ENCODE measurements around the gene FCHSD2. TPM values are rescaled to one million over a fixed set of nuclear protein-coding genes. Genes with fewer than 3 reads are reported as not detected.

FCHSD2 gene
- total and polyA plus RNA-seq, 4 donors = 7.6 to 18.7 (median 9.9) TPM

- 88% methylated on average over 4 of the region's 4 CpGs for WGBS
- H3K27me3 ChIP-seq (ENCODE audit: control insufficient read depth in 4 of 4, insufficient read depth in 4 of 4, low read length in 3 of 4) = no peaks in the 10 kb centered on the region
- H3K9ac ChIP-seq (ENCODE audit: low read depth in 1 of 2, low read length in 2 of 2) = no peak overlapping the region
- no peaks in the 10 kb centered on the region for H3K9me3 ChIP-seq (ENCODE audit: control insufficient read depth in 4 of 4, low read length in 3 of 4)
- H3K27ac ChIP-seq (ENCODE audit: low read depth in 1 of 2, low read length in 2 of 2) = no peak overlapping the region
- no peaks in the 10 kb centered on the region for H3K36me3 ChIP-seq (ENCODE audit: control insufficient read depth in 4 of 4, insufficient read depth in 3 of 4, low read depth in 1 of 4, low read length in 3 of 4)
- no peak for DNase-seq (ENCODE audit: low spot score)
- no peak for TF ChIP-seq FOXA1 (IDR thresholded peaks at IDR 0.05)
- no peak for TF ChIP-seq TAF1 (conservative IDR thresholded peaks at IDR 0.05)
- TF ChIP-seq ZBTB33 (IDR thresholded peaks at IDR 0.05) = no peak
- TF ChIP-seq EGR1 (IDR thresholded peaks at IDR 0.05; ENCODE audit: low read depth in 2 of 2) = no peak
- no peak for TF ChIP-seq GABPA (IDR thresholded peaks at IDR 0.05 in 1 of 2, conservative IDR thresholded peaks at IDR 0.05 in 1 of 2)
- no peak for TF ChIP-seq HNF4G (IDR thresholded peaks at IDR 0.05)
- TF ChIP-seq FOXA2 (IDR thresholded peaks at IDR 0.05) = no peak
- no peak for TF ChIP-seq RXRA (IDR thresholded peaks at IDR 0.05)
- TF ChIP-seq SP1 (IDR thresholded peaks at IDR 0.05) = no peak
- TF ChIP-seq YY1 (IDR thresholded peaks at IDR 0.05) = no peak
- H3K4me3 ChIP-seq (ENCODE audit: low read depth in 1 of 3, low read length in 3 of 3) = no peak overlapping the region
- H3K4me1 ChIP-seq (ENCODE audit: control insufficient read depth in 4 of 4, insufficient read depth in 4 of 4, low read length in 3 of 4) = peaks cover 3 to 28% (median 20%) of the 10 kb centered on the region in 4 donors
These were observed 316.5 kb downstream of the FCHSD2 start for GRCh38 chr11:72825661-72826060.

GRCh38 chr11:72824811-72825505 lies 317.2 kb downstream of the FCHSD2 start:
- Histone ChIP-seq H3K9ac (ENCODE audit: low read depth in 1 of 2, low read length in 2 of 2) (no peak overlapping the region), H3K36me3 (ENCODE audit: control insufficient read depth in 4 of 4, insufficient read depth in 3 of 4, low read depth in 1 of 4, low read length in 3 of 4) (no peaks in the 10 kb centered on the region), H3K9me3 (ENCODE audit: control insufficient read depth in 4 of 4, low read length in 3 of 4) (no peaks in the 10 kb centered on the region), H3K4me1 (ENCODE audit: control insufficient read depth in 4 of 4, insufficient read depth in 4 of 4, low read length in 3 of 4) (peaks cover 3 to 28% (median 20%) of the 10 kb centered on the region in 4 donors), H3K4me3 (ENCODE audit: low read depth in 1 of 3, low read length in 3 of 3) (no peak overlapping the region), H3K27me3 (ENCODE audit: control insufficient read depth in 4 of 4, insufficient read depth in 4 of 4, low read length in 3 of 4) (no peaks in the 10 kb centered on the region), H3K27ac (ENCODE audit: low read depth in 1 of 2, low read length in 2 of 2) (no peak overlapping the region)
- DNase-seq (ENCODE audit: low spot score) = no peak
- 87% methylated on average over 15 of the region's 15 CpGs for WGBS
- TF ChIP-seq YY1 (IDR thresholded peaks at IDR 0.05) = no peak
- no peak for TF ChIP-seq GABPA (IDR thresholded peaks at IDR 0.05 in 1 of 2, conservative IDR thresholded peaks at IDR 0.05 in 1 of 2)

- H3K27me3 ChIP-seq (ENCODE audit: control insufficient read depth in 4 of 4, insufficient read depth in 4 of 4, low read length in 3 of 4) = no peaks in the 10 kb centered on the region
- H3K9me3 ChIP-seq (ENCODE audit: control insufficient read depth in 4 of 4, low read length in 3 of 4) = no peaks in the 10 kb centered on the region
- no peak for DNase-seq (ENCODE audit: low spot score)
- H3K4me1 ChIP-seq (ENCODE audit: control insufficient read depth in 4 of 4, insufficient read depth in 4 of 4, low read length in 3 of 4) = peaks cover 3 to 28% (median 20%) of the 10 kb centered on the region in 4 donors
- WGBS = 89% methylated on average over 7 of the region's 7 CpGs
- no peak overlapping the region for H3K4me3 ChIP-seq (ENCODE audit: low read depth in 1 of 3, low read length in 3 of 3)
- H3K27ac ChIP-seq (ENCODE audit: low read depth in 1 of 2, low read length in 2 of 2) = no peak overlapping the region
- TF ChIP-seq MAX (IDR thresholded peaks at IDR 0.05) = no peak
- no peak for TF ChIP-seq FOXA2 (IDR thresholded peaks at IDR 0.05)
- TF ChIP-seq NR2F2 (IDR thresholded peaks at IDR 0.05) = no peak
- TF ChIP-seq RXRA (IDR thresholded peaks at IDR 0.05) = no peak
- TF ChIP-seq RAD21 (IDR thresholded peaks at IDR 0.05) = no peak
- TF ChIP-seq FOXA1 (IDR thresholded peaks at IDR 0.05) = no peak
- no peak for TF ChIP-seq ZBTB33 (IDR thresholded peaks at IDR 0.05)
- TF ChIP-seq HNF4G (IDR thresholded peaks at IDR 0.05) = no peak
- TF ChIP-seq HNF4A (conservative IDR thresholded peaks at IDR 0.05) = no peak
- no peak overlapping the region for H3K9ac ChIP-seq (ENCODE audit: low read depth in 1 of 2, low read length in 2 of 2)
- peaks cover 0 to 4% (median under 1%) of the 10 kb centered on the region in 4 donors for H3K36me3 ChIP-seq (ENCODE audit: control insufficient read depth in 4 of 4, insufficient read depth in 3 of 4, low read depth in 1 of 4, low read length in 3 of 4)
These were observed 318.1 kb downstream of the FCHSD2 start for GRCh38 chr11:72824020-72824419.

Measured in liver (tissue), 9 donors.